G401.6 (cell line): ENCODE data around the gene MRGPRD.
"Not testable (repeated sequence)": the region's sequence is repeated elsewhere in the genome, so short reads cannot be mapped to it uniquely, and the experiment has no call there.

Source experiments
- FAIRE-seq: peaks from 2 replicates; lab custom pipeline; 2012; peaks lifted over from hg19 to GRCh38; lab: Jason Lieb, UNC

MRGPRD gene

DNA sequence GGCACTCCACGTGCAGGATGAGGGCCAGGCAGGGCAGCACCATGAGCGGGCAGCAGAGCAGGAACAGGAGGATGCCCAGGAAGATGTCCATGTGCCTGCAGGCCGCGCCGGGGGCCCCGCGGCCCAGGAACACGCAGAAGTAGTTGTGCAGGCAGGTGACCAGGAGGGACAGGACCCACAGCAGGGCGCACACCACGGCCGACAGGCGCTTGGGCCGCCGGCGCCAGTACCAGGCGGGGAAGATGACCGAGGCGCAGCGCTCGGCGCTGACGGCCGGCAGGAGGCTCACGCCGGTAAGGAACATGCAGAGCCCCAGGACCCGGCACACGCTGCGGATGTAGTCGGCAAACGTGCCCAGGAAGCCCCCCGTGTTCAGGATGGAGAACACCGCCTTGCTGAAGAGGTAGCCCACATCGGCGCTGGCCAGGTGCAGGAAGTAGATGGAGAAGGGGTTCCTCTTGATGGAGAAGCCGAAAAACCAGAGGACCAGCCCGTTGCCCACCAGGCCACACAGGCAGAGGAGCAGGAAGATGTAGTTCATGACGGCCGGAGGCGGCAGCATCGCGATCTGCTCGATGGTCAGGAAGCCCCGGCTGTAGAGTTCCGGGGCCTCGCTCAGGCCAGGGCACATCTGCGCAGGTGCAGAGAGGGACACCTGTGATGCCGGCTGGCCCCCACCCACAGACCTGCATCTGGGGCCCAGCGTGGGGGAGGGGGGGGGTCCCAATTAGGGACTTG, 25.0 kb upstream of the MRGPRD start:
- FAIRE-seq: no peak

- no peak for FAIRE-seq
Measured at GRCh38 chr11:69005183-69005630, 24.4 kb upstream of the MRGPRD start.

- no peak for FAIRE-seq
Measured at GRCh38 chr11:69004411-69005182, 23.8 kb upstream of the MRGPRD start.

- FAIRE-seq: no peak
Measured at GRCh38 chr11:69003866-69004367, 23.1 kb upstream of the MRGPRD start.

DNA sequence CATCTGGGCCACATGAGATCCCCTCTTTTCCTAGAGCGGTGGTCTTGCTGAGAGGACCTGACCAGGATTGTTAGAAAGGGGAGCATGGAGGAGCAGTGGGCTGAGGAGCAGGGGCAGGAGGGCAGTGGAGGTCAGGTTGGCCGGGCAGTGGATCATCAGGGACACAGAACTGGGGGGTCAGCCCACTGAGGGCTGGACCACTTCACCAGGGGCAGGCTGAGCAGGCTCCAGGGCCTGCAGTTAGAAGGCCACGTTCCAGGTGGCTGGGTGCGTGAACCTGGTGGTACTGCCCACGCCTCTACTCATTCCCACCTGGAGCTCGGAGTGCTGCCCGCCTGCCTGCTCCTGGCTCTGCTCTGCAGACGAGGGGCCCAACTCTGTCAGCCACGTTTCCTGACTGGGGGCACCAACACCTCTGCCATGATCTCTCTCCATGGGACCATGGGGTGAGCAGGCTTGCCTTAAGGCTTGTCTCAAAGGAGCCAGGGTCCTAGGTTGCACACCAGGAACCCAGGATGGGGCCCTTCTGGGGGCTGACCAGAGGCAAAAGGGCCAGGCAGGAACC, 22.6 kb upstream of the MRGPRD start:
- no peak for FAIRE-seq

DNA sequence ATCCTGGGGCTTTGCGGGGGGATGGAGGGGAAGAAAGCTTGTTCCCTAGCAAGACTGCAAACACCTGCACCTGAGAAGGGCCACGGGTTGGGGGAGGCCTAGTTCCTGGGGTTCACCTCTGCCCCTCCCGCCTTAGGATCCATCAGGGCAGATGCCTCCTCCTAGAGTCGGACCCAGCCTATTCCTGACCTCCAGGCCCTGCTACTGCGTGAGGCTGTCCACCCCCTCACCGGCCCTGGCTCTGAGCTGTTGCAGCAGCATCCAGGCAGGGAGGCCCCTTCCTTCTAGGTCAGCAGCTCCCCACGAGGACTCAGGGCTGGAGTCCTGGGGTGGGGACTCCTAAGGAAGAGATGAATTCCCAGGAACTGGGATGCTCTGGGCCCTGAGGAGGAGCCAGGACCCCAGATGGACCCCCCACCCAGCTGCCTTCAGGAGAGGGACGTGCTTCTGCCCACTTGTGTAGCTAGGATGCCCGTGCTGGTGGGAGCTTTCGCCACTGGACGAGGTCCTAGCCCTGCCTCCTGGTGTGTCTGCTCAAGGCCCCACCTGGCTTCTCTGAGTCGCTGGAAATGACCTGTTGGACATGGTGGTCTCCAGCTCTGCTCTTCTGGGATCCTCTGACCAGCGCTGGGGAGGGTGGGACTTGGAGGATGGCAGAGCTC, 21.9 kb upstream of the MRGPRD start:
- no peak for FAIRE-seq

GRCh38 chr11:69002110-69002569, 21.4 kb upstream of the MRGPRD start:
- no peak for FAIRE-seq

DNA sequence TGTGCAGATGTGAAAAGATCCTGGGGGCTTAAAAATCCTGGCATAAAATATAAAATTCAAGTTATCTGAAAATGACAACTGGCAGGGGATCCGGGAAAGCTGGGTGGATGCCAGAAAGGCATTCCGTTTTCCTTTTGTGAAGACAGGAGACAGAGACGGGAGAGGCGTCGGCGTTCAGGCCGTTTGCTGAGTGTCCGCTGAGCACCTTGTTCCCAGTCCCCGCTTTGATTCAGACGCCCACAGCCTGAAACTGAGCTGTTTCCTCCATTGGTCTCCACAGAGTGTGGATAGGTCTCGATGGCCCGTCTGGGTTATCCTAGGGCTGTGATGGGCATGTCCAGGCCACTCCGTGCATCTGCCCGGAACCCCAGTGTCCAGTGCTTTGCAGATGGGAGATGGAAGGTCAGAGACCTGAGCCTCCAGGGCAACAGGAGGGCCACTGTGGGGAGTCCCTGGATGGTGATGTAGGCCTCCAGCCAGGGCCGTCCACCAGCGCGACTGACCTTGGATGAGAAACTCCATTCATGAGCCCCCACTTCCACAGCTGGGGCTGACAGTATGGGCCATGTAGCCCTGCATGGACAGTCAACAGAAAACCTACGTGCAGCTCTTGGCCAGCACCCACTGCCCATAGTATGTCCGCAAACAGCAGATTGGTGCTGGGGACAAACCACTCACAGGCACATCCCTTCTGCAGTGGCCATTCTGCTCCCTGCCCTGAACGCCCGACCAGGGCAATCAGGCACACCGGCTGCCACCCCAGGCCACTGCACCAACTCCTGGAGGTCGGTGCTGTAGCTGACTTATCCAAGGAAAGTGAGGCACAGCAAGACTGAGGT, 20.7 kb upstream of the MRGPRD start:
- FAIRE-seq: no peak

GRCh38 chr11:69000831-69001242, 20.1 kb upstream of the MRGPRD start:
- no peak for FAIRE-seq

GRCh38 chr11:69000391-69000790, 19.6 kb upstream of the MRGPRD start:
- no peak for FAIRE-seq

DNA sequence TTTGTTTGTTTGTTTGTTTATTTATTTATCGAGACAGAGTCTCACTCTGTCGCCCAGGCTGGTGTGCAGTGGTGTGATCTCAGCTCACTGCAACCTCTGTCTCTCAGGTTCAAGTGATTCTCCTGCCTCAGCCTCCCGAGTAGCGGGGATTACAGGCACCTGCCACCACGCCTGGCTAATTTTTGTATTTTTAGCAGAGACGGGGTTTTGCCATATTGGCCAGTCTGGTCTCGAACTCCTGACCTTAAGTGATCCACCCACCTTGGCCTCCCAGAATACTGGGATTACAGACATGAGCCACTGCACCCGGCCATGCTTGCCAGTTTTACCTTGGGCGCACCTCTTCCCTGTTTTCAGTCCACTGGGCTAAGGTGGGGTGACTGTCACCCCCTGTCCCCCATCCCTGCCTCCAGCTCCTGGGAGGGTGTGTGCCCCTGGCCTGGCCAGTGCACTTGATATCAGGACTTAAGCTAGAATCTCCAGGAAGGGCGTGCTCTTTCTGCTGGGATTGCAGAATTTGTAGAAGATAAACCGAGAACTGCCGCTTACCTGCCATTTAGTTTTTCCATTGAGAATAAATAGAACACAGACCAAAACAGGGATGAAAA, 19.1 kb upstream of the MRGPRD start:
- not testable (repeated sequence) for FAIRE-seq

DNA sequence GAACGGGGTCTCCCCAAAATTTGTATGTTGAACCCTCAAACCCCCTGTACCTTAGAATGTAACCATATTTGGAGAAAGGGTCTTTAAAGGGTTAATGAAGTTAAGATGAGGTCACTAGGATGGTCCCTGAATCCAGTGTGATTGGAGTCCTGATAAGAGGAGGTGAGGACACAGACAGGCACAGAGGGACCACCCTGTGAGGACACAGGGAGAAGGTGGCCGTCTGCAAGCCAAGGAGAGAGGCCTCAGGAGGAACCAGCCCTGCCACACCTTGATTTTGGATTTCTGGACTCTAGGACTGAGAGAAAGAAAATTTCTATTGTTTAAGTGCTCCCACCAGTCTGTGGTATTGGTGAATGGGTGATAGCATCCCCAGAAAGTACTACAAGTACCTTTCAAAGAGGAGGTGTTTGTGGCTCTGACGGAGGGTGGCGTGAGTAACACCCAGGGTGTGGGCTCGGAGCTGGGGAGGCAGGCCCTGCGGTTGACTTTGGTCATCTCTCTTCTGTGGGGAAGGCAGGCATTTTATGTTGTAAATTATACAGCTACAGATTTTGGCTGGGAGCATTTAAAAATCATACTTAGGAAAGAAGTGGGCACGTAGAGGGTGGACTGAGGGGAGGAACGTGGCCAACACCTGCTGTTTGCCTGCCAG, 18.4 kb upstream of the MRGPRD start:
- FAIRE-seq: no peak

DNA sequence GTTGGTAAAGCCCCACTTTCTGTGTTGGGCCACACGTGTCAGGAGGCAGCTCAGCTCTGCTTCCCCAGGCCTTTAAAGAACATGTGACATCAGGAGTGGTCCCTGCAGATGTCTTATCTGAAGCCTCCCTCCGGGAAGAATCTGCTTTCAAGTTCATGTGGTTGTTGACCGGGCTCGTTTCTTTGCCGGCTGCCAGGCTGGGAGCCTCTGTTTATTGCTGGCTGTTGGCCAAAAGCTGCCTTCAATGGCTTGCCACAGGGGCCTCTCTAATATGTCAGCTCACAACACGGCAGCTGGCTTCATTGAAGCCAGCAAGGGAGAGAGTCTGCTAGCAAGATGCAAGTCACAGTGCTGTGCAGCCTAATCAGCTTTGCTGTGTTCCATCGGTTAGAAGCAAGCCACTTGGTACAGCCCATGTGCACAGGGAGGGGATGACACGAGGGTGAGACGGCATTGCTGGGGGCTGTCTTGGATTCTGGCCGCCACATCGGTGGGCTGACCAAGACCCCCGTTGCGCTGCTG, 17.7 kb upstream of the MRGPRD start:
- FAIRE-seq: no peak

GRCh38 chr11:68997995-68998348, 17.2 kb upstream of the MRGPRD start:
- no peak for FAIRE-seq

DNA sequence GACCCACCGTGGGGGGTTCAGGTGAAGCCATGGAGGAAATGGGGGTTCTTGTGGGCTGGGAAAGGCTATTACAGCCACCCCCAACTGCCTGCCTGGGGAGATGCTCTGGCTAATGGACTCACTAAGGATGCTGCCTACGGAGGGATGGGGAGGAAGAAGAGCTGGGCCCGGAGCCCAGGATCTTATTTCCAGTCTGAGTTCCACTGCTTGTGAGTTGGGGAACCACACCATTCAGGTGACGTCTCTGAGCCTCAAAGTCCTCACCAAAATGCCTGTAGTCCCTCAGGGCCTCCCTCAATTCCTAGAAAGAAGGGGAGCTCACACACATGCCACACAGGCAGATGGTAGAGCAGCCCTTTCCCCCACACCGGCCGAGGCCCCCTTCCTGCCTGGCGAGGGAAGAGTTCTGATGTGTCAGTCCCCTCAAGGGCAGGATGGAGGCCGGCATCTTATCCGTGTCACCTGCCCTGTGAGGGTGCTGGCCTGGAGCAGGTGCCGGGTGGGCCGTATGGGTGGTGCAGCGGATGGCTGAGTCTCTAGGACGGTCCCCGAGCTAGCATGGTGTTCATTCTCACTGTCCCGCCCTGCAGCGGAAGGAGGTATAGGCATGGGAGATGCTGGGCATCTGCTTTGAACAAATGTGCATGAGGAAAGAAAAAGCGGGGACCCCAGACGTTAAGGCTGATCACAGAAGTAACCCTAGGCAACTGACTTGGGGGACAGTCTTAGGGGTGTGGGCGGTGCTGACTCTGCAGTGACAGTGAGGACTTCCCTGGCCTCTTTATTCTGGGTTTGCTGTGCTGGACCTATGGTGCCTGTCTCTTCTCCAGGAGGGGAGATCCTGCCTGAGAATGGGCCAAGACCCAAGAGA, 16.6 kb upstream of the MRGPRD start:
- FAIRE-seq: no peak

- no peak for FAIRE-seq
Measured at GRCh38 chr11:68996376-68997123, 15.8 kb upstream of the MRGPRD start.

GRCh38 chr11:68994894-68995285, 14.1 kb upstream of the MRGPRD start:
- no peak for FAIRE-seq

DNA sequence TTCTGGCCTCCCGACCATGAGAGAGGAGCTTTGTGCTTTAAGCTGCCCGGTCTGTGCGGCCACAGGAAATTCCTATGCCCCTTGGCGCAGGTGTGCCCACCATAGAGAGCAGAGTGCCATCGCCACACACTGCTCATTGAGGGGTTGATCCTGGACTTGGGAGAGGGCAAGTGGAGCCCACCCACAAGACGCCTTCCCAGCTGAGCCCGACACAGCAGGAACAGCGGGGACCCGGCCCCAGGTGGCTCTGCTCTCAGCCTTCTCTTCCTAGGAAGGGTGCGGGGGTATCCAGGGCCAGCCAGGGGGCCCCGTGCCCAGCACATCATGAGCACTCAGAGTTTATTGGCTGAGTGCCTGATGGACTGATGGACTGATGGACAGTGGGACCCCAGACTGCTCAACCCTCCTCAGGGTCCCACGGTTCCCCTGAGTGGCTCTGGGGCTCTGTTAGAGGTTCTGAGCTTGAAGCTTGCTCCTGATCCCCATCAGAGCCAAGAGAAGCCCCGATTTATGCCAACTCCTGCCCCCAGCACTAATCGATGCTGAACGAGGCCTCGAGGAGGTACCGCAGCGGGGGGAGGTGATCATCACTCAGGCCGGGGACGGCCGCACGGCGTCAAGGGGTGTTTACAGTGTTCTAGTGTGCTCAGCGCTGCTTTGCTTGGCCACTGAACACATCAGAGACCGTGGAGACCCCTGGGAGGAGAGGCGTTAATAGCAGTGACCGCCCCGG, 13.5 kb upstream of the MRGPRD start:
- no peak for FAIRE-seq
